NB4 (cell line): ENCODE measurements around the gene BCAM.

Experiments used
- DNase-seq: peaks from one replicate; pipeline ENCODE4 v3.0.0; 2010; ENCODE audit warnings: low read depth
- H3K4me3 ChIP-seq: one replicate; pipeline ENCODE4 v1.5.1; 2011; ENCODE audit warnings: mild to moderate bottlenecking, low read depth, low read length, moderate library complexity
- CTCF ChIP-seq: IDR thresholded peaks from one replicate; pipeline ENCODE4 v1.5.1; 2012; ENCODE audit warnings: low read depth, low read length
- MAX ChIP-seq: IDR thresholded peaks from 2 replicates; pipeline ENCODE4 v1.6.1; 2011; ENCODE audit warnings: low read depth, low read length
- MYC ChIP-seq: IDR thresholded peaks from 2 replicates; pipeline ENCODE4 v1.6.1; 2011; ENCODE audit warnings: low read depth, low read length
- POLR2A ChIP-seq: IDR thresholded peaks from 2 replicates; pipeline ENCODE4 v1.6.1; 2011; ENCODE audit warnings: mild to moderate bottlenecking; ENCODE audit not compliant: insufficient read length; ENCODE audit errors: extremely low read depth

Gene BCAM

GRCh38 chr19:44813070-44813840, 4.4 kb downstream of the BCAM start:
- TF ChIP-seq CTCF (no peak), MYC (no peak), MAX (no peak), POLR2A (no peak)
- H3K4me3 ChIP-seq = no peak overlapping the region
- no peak for DNase-seq

GRCh38 chr19:44813841-44814470, 5.1 kb downstream of the BCAM start:
- H3K4me3 ChIP-seq = no peak overlapping the region
- TF ChIP-seq MAX (no peak), CTCF (no peak), MYC (no peak), POLR2A (no peak)
- no peak for DNase-seq

- DNase-seq = no peak
- no peak overlapping the region for H3K4me3 ChIP-seq
- TF ChIP-seq POLR2A (no peak), CTCF (no peak), MAX (no peak), MYC (no peak)
Measured at GRCh38 chr19:44814517-44814916, 5.6 kb downstream of the BCAM start.

GRCh38 chr19:44816301-44816700, 7.4 kb downstream of the BCAM start:
- DNase-seq = no peak
- H3K4me3 ChIP-seq = no peak overlapping the region
- TF ChIP-seq POLR2A (no peak), MAX (no peak), CTCF (no peak), MYC (no peak)

- no peak for DNase-seq
- H3K4me3 ChIP-seq = no peak overlapping the region
- TF ChIP-seq POLR2A (no peak), MAX (no peak), MYC (no peak), CTCF (no peak)
Measured at GRCh38 chr19:44817725-44818465, 9.0 kb downstream of the BCAM start.
